Neural crest cell (in vitro differentiated cells): ENCODE measurements around the gene DAND5. TPM values are rescaled to one million over a fixed set of nuclear protein-coding genes. Genes with fewer than 3 reads are reported as not detected.
"Not testable (repeated sequence)": the region's sequence is repeated elsewhere in the genome, so short reads cannot be mapped to it uniquely, and the experiment has no call there.

Experiments
- DNase-seq: peaks from one replicate; pipeline ENCODE4 v3.0.0; 2021; ENCODE audit warnings: low read depth, mixed read lengths, low spot score
- H3K27ac Mint-ChIP-seq: one replicate; pipeline ENCODE4 v1.8.0; 2021; ENCODE audit warnings: mild to moderate bottlenecking, mixed read lengths; ENCODE audit not compliant: unreplicated experiment
- H3K27me3 Mint-ChIP-seq: 2 replicates; pipeline ENCODE4 v1.8.0; 2021; ENCODE audit warnings: low read depth, mild to moderate bottlenecking, mixed read lengths
- H3K36me3 Mint-ChIP-seq: 2 replicates; pipeline ENCODE4 v1.8.0; 2021; ENCODE audit warnings: low read depth, mild to moderate bottlenecking, mixed read lengths
- H3K4me1 Mint-ChIP-seq: 2 replicates; pipeline ENCODE4 v1.8.0; 2021; ENCODE audit warnings: mixed read lengths
- H3K4me3 Mint-ChIP-seq: one replicate; pipeline ENCODE4 v1.8.0; 2021; ENCODE audit warnings: mild to moderate bottlenecking, mixed read lengths
- H3K9me3 Mint-ChIP-seq: 2 replicates; pipeline ENCODE4 v1.8.0; 2021; ENCODE audit warnings: mixed read lengths
- CTCF ChIP-seq: fragments of 200-600 bp; sonication (generic); conservative IDR thresholded peaks from 2 replicates; pipeline ENCODE4 v1.5.0; 2021; ENCODE audit warnings: antibody characterized with exemption, mild to moderate bottlenecking
- total RNA-seq: library from RNA; stranded (reverse); gene quantifications from 2 replicates; pipeline ENCODE4 v1.2.1, GENCODE V29; 2021

The DAND5 gene
- total RNA-seq, 1 donor from 2014 or later, result not detected

GRCh38 chr19:12973236-12973635, 3.9 kb downstream of the DAND5 start:
- Mint-ChIP-seq H3K27ac (no peak overlapping the region), H3K4me3 (no peak overlapping the region), H3K9me3 (no peaks in the 10 kb centered on the region), H3K36me3 (no peaks in the 10 kb centered on the region), H3K4me1 (no peaks in the 10 kb centered on the region), H3K27me3 (peaks cover 49% of the 10 kb centered on the region)
- no peak for TF ChIP-seq CTCF
- DNase-seq, result no peak

- Mint-ChIP-seq H3K4me3 (no peak overlapping the region), H3K27ac (no peak overlapping the region), H3K9me3 (no peaks in the 10 kb centered on the region), H3K4me1 (no peaks in the 10 kb centered on the region), H3K36me3 (no peaks in the 10 kb centered on the region), H3K27me3 (peaks cover 61% of the 10 kb centered on the region)
- TF ChIP-seq CTCF, result no peak
- no peak for DNase-seq
Measured at GRCh38 chr19:12974301-12975220, 5.2 kb downstream of the DAND5 start.

GRCh38 chr19:12975221-12975741, 5.9 kb downstream of the DAND5 start:
- Mint-ChIP-seq H3K9me3 (no peaks in the 10 kb centered on the region), H3K4me1 (no peaks in the 10 kb centered on the region), H3K36me3 (no peaks in the 10 kb centered on the region), H3K4me3 (no peak overlapping the region), H3K27ac (no peak overlapping the region), H3K27me3 (peaks cover 62% of the 10 kb centered on the region)
- no peak for DNase-seq
- TF ChIP-seq CTCF, result no peak

GRCh38 chr19:12976109-12976508, 6.7 kb downstream of the DAND5 start:
- peaks cover 59% of the 10 kb centered on the region for H3K27me3 Mint-ChIP-seq
- not testable (repeated sequence) for H3K4me1 Mint-ChIP-seq, H3K27ac Mint-ChIP-seq, DNase-seq, H3K9me3 Mint-ChIP-seq, H3K4me3 Mint-ChIP-seq, H3K36me3 Mint-ChIP-seq

GRCh38 chr19:12979974-12980373, 10.6 kb downstream of the DAND5 start:
- Mint-ChIP-seq H3K4me1 (peaks cover 2% of the 10 kb centered on the region), H3K36me3 (no peaks in the 10 kb centered on the region), H3K27ac (no peak overlapping the region), H3K27me3 (peaks cover 39% of the 10 kb centered on the region), H3K9me3 (no peaks in the 10 kb centered on the region), H3K4me3 (no peak overlapping the region)
- TF ChIP-seq CTCF, result no peak
- no peak for DNase-seq

- peaks cover 28% of the 10 kb centered on the region for H3K27me3 Mint-ChIP-seq
- H3K4me3 Mint-ChIP-seq, result no peak overlapping the region
- DNase-seq, result no peak
- H3K36me3 Mint-ChIP-seq, result no peaks in the 10 kb centered on the region
- H3K4me1 Mint-ChIP-seq, result peaks cover 9% of the 10 kb centered on the region
- no peaks in the 10 kb centered on the region for H3K9me3 Mint-ChIP-seq
- H3K27ac Mint-ChIP-seq, result no peak overlapping the region
- no peak for TF ChIP-seq CTCF
Measured at GRCh38 chr19:12982648-12983047, 13.3 kb downstream of the DAND5 start.
